MM.1S (cell line): ENCODE data around the gene CROCC2.

ENCODE experiments used
- EZH2 ChIP-seq: fragments of 300-600 bp; sonication (generic); optimal IDR thresholded peaks from 2 replicates; pipeline ENCODE3; 2017; ENCODE audit warnings: low read depth, mild to moderate bottlenecking, antibody characterized with exemption, low read length, mixed read lengths
- EZH2phosphoT487 ChIP-seq: fragments of 300-600 bp; sonication (generic); IDR thresholded peaks from 2 replicates; pipeline ENCODE4 v1.6.1; 2018; ENCODE audit warnings: antibody characterized with exemption, low read length
- TF ChIP-seq, protein P1 (sequence below): fragments of 300-600 bp; sonication (generic); IDR thresholded peaks from 2 replicates; pipeline ENCODE4 v1.5.1; 2016; ENCODE audit warnings: antibody characterized with exemption, low read length, mixed read lengths

- TF ChIP-seq, protein P1, sequence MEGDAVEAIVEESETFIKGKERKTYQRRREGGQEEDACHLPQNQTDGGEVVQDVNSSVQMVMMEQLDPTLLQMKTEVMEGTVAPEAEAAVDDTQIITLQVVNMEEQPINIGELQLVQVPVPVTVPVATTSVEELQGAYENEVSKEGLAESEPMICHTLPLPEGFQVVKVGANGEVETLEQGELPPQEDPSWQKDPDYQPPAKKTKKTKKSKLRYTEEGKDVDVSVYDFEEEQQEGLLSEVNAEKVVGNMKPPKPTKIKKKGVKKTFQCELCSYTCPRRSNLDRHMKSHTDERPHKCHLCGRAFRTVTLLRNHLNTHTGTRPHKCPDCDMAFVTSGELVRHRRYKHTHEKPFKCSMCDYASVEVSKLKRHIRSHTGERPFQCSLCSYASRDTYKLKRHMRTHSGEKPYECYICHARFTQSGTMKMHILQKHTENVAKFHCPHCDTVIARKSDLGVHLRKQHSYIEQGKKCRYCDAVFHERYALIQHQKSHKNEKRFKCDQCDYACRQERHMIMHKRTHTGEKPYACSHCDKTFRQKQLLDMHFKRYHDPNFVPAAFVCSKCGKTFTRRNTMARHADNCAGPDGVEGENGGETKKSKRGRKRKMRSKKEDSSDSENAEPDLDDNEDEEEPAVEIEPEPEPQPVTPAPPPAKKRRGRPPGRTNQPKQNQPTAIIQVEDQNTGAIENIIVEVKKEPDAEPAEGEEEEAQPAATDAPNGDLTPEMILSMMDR, result no peak
- TF ChIP-seq EZH2, result no peak
- TF ChIP-seq EZH2phosphoT487, result no peak
Observed at GRCh38 chr2:240987588-240987987, 81.5 kb downstream of the CROCC2 start.
